GM18868 (cell line): Measurements from ENCODE around the gene NOSIP.

Experiments used
- ATAC-seq: cut with Tn5 transposase; IDR thresholded peaks from one replicate; pipeline ENCODE4 v1.9.1; 2021; ENCODE audit warnings: mild to moderate bottlenecking, moderate library complexity; ENCODE audit not compliant: unreplicated experiment

NOSIP gene

DNA sequence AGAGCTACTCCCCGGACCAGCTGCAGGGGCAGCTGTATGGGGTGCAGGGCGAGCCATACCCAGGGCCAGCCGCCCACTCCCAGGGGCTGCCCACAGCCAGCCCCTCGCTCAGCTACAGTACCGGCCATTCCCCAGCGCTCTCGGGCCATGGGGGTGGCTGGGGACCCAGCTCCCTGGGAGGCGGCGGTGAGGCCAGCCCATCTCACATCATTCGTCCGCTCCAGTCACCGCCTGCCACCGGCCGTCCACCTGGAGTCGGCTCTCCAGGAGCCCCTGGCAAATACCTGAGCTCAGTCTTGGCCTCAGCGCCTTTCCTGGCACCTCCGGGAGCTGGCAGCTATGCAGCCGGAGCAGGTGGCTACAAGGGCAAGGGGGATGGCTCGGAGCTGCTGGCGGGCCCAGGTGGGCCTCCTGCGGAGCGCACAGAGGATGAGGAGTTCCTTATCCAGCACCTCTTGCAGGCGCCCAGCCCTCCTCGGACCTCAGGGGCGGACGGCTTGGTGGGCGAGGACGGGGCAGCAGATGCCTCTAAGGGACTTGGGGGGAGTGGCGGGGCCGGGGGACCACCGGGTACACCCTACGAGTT, 15.6 kb upstream of the NOSIP start:
- no peak for ATAC-seq

DNA sequence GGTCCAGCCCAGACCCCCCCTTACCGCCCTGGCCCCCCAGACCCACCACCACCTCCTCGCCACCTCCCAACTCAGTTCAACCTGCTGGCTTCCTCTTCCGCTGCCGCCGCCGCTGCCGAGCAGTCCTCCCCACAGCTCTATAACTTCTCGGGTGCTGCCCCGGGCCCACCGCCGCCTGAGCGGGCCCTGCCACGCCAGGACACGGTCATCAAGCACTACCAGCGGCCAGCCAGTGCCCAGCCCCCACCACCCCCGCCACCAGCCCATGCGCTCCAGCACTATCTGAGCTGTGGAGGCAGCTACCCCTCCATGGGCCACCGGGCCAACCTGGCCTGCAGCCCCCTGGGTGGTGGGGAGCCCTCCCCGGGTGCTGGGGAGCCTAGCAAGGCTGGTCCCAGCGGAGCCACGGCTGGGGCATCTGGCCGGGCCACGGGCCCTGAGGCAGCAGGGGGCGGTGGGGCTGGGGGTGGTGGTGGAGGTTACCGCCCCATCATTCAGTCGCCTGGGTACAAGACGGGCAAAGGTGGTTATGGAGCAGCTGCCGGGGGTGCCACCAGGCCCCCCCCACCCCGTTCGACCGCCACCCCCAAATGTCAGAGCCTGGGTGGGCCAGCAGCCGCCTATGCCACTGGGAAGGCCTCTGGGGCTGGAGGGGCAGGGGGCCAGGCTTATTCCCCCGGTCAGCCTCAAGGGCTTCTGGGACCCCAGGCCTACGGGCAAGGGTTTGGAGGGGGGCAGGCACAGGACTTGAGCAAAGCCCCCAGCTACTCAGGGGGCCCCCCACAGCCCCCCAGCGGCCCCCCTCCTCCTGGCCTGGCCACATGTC, 14.8 kb upstream of the NOSIP start:
- ATAC-seq: no peak

DNA sequence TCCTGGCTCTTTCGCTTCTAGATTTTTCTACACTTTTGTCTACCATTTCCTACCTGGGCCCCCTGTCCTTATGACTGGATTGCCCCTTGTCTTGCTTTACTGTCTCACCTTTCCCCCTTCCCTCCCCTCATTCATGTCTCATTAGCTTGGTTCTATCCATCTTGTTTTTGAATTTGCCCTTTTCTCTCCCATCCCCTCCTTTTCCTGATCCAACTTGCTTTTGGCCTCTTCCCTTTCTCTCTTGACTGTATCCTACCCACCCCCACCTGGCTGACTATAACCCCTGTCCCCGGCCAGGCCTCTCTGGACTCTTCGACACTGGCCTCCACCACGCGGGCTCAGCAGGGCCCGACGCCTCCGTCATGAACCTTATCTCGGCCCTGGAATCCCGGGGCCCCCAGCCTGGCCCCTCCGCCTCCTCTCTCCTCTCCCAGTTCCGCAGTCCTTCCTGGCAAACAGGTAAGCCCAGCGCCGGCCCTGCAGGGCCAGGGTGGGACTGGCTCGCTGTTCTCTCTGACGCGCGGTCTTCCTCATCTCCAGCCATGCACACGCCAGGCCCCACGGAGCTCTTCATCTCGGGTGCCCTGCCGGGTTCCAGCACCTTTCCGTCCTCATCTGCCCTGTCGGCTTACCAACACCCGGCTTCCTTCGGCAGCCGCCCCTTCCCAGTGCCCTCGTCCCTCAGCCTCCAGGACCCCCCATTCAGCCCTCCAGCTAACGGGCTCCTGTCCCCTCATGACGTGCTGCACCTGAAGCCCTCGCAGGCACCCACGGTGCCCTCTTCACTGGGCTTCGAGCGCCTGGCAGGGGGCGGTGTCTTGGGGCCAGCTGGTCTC, 14.0 kb upstream of the NOSIP start:
- no peak for ATAC-seq

DNA sequence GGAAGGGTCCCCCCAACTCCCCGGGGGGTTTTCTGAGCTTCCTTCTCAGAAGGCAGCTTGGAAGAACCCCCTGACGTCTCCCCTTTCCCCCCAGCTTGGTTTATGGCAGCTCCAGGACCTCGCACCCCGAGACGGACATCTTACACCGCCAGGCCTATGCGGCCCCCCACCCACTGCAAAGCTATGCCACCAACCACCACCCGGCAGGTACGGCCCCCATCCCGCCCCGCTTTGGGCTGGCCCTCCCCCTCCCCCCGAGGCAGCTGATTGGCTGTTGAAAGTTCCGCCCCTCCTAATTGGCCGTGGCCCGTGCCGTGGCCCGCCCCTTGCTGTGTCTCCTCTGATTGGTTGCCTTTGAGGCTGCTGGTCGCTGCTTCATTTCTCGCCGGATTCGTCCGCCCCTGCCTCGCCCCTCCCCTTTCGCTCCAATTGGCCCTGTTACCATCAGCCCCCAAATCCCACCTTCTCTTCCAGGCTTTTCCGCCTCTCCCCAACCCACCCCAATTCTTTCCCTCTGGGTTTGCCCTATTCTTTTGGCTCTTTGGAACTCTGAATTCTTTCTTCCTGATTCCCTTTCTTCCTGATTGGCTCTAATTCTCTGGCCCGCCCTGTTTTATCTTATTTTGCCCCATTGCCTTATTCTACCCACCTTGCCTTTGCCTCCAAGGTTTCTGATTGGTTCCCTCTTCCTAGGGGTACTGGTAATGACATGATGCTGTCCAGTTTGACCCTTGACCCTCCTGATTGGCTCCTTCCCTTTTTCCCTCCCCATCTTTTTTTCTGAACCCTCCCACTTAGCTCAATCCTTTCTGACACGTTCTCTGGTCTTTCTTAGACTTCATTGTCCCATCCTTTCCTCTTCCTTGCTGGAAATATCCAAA, 13.1 kb upstream of the NOSIP start:
- peak; percentile 50 for ATAC-seq

DNA sequence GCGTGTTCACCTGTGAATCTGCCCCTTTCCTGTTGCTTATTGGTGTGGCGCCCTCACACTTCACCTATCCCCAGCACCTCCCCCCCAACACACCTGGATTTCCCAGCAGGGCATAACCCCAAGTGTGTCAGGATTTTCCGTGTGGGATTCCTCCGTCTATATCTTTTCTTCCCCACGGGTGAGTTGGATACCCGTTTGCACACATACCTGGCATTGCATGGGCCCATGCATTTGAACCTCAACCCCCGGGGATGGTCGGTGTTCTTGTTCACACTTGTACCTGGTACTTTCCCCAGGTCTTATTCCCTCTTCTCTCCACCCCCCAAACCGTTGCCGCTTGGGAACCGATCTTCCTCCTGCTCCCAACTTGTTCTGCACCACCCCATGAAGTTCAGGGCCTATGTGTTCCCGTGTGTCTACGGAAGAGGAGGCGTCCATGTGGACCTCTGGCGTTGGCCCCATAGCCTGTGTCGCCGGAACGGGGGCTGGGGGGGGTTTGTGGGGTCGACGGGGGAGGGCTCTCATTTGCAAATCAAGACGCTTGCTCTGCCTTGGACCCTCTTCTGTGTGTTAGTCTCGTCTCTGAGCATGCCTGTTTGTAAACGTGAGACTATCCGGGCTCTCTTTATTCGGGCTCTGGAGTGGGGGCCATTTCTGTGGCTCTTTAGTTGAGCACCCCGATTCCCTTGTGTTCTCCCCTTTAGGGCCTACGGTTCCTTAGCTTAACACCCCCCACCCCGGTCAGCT, 12.3 kb upstream of the NOSIP start:
- ATAC-seq: no peak

DNA sequence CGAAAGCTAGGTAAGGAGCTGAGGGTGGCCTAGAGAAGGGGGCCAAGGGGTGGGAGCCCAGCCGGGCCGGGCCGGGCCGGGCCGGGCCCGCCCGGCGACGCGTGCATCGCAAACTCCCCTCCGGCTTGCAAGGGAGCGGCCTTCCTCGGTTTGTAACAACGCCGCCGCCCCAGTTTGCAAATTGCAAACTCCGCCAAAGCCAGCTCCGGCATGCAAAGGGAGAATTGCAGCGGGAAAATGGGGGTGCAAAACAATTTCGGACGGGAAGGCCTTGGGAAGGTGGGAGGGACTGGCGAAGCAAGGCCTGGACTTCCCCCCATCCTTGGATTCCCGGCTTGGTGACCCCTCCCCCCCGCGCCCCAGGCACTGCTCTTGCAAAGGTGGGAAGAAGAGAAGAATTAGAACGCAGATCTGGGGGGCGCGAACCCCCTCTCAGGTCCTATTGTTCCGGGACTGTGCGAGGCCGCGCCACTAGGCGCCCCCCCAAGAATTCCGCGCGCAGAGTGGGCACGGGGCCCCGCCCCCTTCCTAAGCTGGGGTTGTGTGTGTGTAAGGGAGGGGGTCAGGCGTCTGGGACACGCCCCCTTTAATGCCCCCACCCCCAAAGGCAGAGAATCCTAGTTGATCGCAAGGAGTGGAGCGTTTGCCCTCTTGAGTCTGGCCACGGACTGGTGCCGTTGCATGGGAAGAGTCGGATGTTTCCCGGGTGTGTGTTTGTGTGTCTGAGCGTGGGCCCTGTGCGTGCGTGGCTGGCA, 11.6 kb upstream of the NOSIP start:
- ATAC-seq: no peak

DNA sequence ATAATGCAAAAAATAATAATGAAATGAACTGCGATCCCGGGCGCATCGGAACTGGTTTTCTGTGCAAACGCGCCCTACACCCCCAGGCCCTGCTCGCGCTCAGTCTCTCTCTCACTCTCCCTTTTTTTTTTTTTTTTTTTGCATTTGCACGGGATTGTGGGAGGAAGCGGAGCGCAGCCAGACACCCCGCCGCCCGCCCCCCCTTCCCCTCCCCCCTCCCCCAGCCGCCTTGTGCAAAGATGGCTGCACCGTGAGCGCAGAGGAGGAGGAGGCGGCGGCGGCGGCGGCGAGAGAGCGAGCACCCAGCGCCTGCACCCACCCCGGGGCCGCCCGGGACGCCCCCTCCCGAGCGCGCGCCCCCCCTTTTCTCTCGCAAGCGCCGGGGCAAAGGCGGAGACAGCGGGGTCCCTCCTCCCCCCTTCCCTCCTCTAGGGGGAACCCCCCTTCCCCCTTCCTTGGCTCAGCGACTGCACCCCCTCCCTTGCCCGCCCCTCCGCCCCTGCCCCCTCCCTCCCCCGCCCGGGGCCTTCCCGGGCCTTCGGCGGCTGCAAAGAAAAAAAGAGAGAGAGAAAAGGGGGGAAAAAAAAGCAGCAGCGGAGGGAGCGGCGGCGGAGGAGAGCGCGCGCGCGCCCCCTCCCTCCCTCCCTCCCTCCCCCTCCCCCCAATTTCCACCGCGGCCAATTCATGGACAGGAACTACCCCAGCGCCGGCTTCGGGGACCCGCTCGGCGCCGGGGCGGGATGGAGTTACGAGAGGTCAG, 10.8 kb upstream of the NOSIP start, which contains the start of gene PRR12:
PRR12 (plus strand) TSS at position 212 of the 760 bp plus-strand sequence; CDS start at position 685, 473 bp downstream.
- ATAC-seq: no peak

DNA sequence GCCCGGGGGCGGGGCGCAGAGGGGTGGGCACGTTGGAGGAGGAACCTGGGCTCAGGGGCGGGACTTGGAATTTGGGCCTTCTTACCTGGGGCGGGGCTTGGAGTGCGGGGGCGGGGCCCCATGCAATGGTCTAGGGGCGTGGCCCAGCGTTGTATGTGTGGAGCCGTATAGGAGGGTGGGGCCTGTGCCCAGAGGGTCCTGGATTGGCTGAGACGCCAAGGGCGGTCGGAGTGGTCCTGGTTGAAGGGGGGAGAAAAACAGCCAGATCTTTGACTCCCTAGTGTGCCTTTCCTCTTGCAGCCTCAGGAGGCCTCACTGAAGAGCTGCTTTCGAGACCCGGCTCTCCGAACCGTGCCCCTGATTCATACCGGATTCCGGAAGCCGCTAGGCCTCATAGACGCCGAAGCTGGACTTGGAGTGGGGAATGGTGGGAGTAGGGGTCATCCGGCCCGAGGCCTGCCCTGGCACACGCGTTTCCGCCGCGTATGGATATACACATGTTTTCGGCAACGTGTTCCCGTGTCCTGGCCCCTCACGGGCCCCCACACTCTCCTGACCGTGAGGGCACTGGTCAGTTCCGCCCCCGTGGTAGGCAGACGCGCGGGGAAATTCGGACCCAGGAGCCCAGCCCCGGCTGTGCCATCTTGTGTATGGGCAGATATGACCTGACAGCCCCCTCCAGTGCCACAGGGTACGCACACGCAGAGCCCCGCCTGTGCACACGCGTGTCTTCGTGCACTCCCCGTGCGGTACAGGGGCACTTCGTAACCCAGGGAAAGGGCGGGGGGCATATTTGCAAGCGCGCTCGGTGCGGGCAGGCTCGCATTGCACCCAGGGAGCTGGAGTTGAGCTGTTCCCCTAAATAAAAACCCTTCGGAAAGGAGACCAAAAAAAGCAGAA, 10.0 kb upstream of the NOSIP start:
- ATAC-seq: peak; percentile 60

DNA sequence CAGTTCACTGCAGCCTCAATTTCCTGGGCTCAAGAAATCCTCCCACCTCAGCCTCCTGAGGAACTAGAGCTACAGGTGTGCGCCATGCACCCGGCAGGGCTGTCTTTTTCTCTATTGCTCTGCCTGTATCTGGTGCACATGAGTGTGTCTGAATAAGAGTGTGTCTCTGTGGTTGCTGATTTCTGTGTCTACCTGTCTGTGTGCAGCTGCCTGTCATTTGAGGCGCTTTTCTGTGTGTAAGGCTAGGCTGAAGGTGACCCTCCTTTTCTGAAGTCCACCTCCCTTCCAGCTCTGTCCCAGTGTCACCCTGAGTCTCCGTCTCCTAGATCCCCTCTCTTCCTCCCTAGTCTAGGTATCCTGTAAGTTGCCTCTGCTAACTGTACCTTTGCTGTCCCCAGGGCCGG, 9.1 kb upstream of the NOSIP start:
- ATAC-seq: no peak

DNA sequence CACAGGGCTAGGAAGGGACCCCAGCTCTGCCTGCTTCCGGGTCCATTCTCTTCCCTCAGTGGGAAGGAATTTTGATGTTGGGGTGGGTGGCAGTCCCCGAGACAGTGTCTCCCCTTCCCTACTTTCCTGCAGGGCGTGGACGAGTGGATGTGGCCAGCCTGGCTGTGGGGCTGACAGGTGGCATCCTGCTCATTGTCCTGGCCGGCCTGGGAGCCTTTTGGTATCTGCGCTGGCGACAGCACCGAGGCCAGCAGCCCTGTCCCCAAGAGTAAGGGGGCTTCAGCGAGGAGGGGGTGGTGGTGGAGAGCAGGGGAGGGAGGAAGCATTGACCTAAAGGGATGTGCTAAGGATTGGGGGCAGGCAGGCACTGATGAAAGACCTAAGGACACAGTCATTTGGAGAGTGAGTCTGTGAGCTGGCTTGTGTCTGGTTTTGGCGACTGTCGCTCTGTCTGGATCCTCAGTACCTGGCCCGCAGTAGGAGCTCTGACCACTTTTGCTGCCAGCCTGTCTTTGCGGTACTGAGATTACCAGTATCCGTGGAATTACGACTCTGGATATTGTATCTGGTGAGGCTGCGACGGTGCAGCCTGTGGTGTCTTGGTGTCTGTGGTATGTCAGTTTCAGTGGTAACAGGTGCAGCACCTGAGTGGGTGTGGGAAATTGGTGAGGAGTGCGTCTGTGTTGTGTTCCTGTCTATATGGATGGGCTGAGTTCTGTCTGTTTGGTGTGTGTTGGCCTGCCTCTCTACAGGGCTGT, 8.2 kb upstream of the NOSIP start:
- no peak for ATAC-seq

DNA sequence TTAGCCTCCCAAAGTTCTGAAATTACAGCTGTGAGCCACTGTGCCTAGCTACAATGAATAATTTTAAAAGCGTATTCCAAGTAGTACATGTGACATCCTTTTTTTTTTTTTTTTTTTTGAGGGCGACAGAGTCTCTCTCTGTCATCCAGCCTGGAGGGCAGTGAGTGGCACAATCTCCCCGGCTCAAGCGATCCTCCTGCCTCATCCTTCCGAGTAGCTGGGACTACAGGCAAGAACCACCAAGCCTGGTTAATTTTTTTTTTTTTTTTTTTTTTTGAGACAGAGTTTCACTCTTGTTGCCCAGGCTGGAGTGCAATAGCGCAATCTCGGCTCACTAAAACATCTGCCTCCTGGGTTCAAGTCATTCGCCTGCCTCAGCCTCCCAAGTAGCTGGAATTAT, 6.9 kb upstream of the NOSIP start:
- ATAC-seq: no peak

DNA sequence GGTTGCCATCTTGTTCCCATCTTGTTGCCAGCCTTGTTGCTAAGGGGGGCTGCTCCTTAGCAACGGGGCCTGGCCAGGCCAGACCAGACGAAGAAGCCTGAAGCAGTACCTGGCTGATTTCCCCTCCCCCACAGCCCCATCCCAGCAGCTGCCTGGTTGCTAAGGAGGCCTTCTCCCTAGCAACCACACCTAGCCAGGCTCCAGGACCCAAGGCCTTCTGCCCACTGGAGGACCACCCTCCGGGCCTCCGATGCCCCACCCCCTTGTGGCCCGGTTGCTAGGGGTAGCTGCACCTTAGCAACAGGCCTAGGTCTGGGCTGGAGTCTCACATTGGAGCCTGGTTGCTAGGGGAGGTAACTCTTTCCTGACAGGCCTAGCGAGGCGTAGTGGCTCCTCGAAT, 4.7 kb upstream of the NOSIP start:
- no peak for ATAC-seq

DNA sequence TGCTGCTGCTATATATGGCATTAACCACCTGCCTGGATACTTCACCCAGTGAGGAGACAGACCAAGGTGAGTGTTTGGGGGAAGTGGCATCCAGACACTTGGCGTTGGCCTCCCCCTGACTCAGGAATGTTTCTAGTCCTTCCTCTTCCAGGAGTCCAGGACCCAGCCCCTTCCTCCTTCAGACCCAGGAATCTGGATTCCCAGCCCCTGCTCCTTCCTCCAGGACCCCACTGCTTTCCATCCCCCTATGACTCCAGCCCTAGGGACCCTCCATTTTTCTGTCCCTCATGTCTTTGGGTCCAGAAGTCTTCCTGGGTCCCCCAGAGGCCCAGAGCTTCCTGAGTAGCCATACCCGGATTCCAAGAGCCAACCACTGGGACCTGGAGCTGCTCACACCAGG, 2.9 kb upstream of the NOSIP start:
- no peak for ATAC-seq

DNA sequence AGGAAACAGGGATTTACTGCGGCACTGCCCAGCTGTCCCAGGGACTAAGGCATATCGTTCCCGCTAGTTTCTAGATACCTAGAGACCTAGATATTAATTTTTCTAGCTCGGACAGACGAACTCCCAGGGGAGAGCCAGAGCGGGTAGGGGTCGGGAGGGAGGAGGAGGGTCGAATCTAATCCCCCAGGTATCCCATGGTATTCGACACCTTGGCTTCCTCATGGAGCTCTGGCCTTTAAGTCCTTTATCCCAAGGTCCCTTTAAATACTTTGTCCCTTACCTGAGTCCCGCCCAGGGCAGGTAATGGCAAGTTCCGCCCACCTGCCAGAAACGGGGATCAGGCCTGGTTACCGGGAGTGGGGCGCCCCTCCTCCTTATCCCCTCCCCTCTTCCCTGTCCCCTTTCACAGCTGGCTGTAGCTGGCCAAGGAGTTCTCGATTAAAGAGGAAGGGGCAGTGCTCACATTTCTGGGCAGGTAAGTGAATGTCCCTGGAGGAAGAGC, 702 bp upstream of the NOSIP start, which contains the start of gene PRRG2:
PRRG2 (plus strand) TSS at position 310 of the 502 bp plus-strand sequence. CDS start 1,904 bp downstream, outside the sequence.
- no peak for ATAC-seq

DNA sequence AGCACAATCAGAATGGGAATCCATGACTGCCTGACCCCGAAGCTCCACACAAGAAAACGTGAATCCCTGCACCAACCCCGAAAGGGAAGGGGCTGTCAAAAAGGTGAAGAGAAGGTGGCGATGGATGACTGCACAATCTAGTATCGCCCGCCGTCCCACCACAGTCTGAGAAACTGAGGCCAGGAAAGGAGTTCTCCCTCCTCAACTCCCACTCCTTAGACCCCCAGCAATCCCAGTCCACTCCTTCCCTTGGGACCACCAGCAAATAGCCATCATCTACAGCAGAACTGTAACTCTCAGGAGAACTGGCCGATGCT, 451 bp downstream of the NOSIP start:
- ATAC-seq: no peak

DNA sequence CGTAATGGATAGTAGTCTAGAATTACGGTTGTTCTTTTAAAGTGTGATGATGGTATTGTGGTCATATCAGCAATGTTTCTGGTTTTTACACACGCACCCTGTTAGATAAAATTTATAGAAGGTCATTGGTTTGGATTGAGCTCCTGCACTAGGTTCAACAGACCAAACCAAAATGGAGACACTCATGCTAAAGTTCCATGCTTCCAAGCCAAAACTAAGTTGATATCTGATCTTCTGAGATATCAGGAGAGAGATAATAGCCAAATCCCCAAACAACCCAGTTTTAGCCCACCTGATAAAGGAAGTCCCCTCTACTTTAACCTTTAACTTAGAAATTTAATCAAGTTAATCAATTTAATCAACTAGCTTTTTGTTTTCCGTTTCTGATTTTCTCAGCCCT, 1.2 kb downstream of the NOSIP start:
- ATAC-seq: no peak
